Measurements from ENCODE around the gene PASK. TPM values are rescaled to one million over a fixed set of nuclear protein-coding genes. Genes with fewer than 3 reads are reported as not detected.

PASK gene
- total RNA-seq, 1 donor from 2014 or later, result 10.5 TPM

- Mint-ChIP-seq H3K27me3 (ENCODE audit: unreplicated experiment) (peaks cover 7% of the 10 kb centered on the region), H3K27ac (ENCODE audit: unreplicated experiment) (no peak overlapping the region), H3K4me3 (ENCODE audit: unreplicated experiment) (no peak overlapping the region), H3K4me1 (ENCODE audit: unreplicated experiment) (no peaks in the 10 kb centered on the region), H3K36me3 (ENCODE audit: unreplicated experiment) (peaks cover 4% of the 10 kb centered on the region), H3K9me3 (ENCODE audit: unreplicated experiment) (no peaks in the 10 kb centered on the region)
- DNase-seq (ENCODE audit: extremely low spot score, unreplicated experiment), result peak; percentile 57
- TF ChIP-seq CTCF (IDR thresholded peaks at IDR 0.05), result no peak
Measured at GRCh38 chr2:241074901-241075540, 74.3 kb downstream of the PASK start.

GRCh38 chr2:241074065-241074818 is 75.0 kb downstream of the PASK start:
- Mint-ChIP-seq H3K27me3 (ENCODE audit: unreplicated experiment) (peaks cover 7% of the 10 kb centered on the region), H3K36me3 (ENCODE audit: unreplicated experiment) (peaks cover 4% of the 10 kb centered on the region), H3K4me3 (ENCODE audit: unreplicated experiment) (no peak overlapping the region), H3K27ac (ENCODE audit: unreplicated experiment) (no peak overlapping the region), H3K4me1 (ENCODE audit: unreplicated experiment) (no peaks in the 10 kb centered on the region), H3K9me3 (ENCODE audit: unreplicated experiment) (no peaks in the 10 kb centered on the region)
- no peak for TF ChIP-seq CTCF (IDR thresholded peaks at IDR 0.05)
- DNase-seq (ENCODE audit: extremely low spot score, unreplicated experiment), result peak; percentile 76

GRCh38 chr2:241073166-241074064 is 75.9 kb downstream of the PASK start:
- Mint-ChIP-seq H3K4me3 (ENCODE audit: unreplicated experiment) (no peak overlapping the region), H3K27ac (ENCODE audit: unreplicated experiment) (no peak overlapping the region), H3K4me1 (ENCODE audit: unreplicated experiment) (no peaks in the 10 kb centered on the region), H3K36me3 (ENCODE audit: unreplicated experiment) (peaks cover 4% of the 10 kb centered on the region), H3K27me3 (ENCODE audit: unreplicated experiment) (peaks cover 7% of the 10 kb centered on the region), H3K9me3 (ENCODE audit: unreplicated experiment) (no peaks in the 10 kb centered on the region)
- no peak for TF ChIP-seq CTCF (IDR thresholded peaks at IDR 0.05)
- no peak for DNase-seq (ENCODE audit: extremely low spot score, unreplicated experiment)

GRCh38 chr2:241072553-241073165 is 76.6 kb downstream of the PASK start:
- H3K36me3 Mint-ChIP-seq (ENCODE audit: unreplicated experiment), result peaks cover 4% of the 10 kb centered on the region
- H3K27ac Mint-ChIP-seq (ENCODE audit: unreplicated experiment), result no peak overlapping the region
- no peaks in the 10 kb centered on the region for H3K4me1 Mint-ChIP-seq (ENCODE audit: unreplicated experiment)
- TF ChIP-seq CTCF (IDR thresholded peaks at IDR 0.05), result no peak
- H3K4me3 Mint-ChIP-seq (ENCODE audit: unreplicated experiment), result no peak overlapping the region
- no peak for DNase-seq (ENCODE audit: extremely low spot score, unreplicated experiment)
- no peaks in the 10 kb centered on the region for H3K9me3 Mint-ChIP-seq (ENCODE audit: unreplicated experiment)
- H3K27me3 Mint-ChIP-seq (ENCODE audit: unreplicated experiment), result peaks cover 7% of the 10 kb centered on the region

Measured in osteocyte (in vitro differentiated cells).